ENCODE data around the gene CD1D.
A peak's percentile ranks its signal among the peaks of the same experiment; 100 is the strongest.
"Not testable (repeated sequence)": the region's sequence is repeated elsewhere in the genome, so short reads cannot be mapped to it uniquely, and the experiment has no call there.

Gene CD1D

DNA sequence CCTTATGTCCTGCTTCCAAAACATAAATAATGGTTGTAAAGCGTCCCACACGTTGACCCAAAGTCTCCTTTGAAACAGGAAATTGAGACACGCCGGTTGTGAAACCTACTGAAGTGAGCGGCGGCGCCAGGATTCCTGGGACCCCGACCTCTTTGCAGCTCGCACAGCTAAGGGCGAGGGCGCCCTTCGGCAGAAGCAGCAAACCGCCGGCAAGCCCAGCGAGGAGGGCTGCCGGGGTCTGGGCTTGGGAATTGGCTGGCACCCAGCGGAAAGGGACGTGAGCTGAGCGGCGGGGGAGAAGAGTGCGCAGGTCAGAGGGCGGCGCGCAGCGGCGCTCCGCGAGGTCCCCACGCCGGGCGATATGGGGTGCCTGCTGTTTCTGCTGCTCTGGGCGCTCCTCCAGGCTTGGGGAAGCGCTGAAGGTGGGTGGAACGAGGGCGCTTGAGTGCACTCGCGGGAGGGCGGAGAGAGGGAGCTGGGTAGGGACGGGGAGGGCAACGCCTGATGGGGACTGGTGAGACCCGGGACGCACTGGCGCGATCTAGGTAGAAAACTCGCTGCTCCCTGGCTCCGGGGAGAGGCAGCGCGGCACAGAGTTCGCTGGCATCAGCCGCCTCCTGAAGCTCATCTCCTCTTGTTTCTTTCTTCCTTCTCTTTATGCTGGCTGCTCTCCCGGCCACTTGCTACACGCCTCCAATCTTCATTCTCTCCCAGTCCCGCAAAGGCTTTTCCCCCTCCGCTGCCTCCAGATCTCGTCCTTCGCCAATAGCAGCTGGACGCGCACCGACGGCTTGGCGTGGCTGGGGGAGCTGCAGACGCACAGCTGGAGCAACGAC lies at the start of gene CD1D:
Gene CD1D (plus strand): TSS at position 155 of the 836 bp plus-strand sequence. CDS start 207 bp downstream, at position 362.
- no peak for DNase-seq (ENCODE audit: low spot score)

DNA sequence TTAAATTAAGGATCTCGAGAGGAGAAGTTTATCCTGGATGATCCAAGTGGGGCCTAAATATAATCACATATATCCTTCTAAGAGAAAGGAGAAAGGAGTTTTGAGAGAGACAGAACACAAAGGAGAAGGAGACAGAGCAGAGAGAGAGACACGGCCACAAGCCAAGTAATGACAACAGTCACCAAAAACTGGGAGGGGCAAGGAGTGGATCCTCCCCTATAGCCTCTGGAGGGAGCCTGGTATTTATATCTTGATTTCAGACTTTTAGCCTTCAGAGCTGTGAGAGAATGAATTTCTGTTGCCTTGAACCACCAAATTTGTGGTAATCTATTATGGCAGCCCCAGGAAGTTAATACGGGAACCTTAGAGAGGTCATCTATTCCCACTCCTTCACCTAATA lies 49.5 kb upstream of the CD1D start:
- no peak for DNase-seq (ENCODE audit: low spot score)

DNA sequence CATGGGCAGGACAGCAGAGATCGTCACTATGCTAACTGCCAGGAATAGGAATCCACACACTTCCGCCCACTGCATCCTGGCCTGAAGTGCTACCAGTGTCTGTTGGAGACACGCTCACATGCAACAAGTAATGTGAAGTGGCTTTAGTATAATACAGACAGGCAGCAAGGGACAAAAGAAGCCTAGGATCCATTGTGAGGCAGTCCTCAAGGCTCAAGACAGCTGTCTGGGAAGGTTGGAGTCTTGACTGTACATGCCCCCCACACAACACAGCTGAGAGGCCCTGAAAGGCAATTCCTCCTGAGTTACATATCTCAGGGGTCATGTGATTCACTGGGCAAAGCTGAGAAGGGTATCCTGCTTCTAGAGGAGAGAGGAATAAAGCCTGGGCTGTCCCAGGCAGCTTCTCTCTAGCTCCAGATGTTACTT lies 39.9 kb upstream of the CD1D start:
- no peak for DNase-seq (ENCODE audit: low spot score)

DNA sequence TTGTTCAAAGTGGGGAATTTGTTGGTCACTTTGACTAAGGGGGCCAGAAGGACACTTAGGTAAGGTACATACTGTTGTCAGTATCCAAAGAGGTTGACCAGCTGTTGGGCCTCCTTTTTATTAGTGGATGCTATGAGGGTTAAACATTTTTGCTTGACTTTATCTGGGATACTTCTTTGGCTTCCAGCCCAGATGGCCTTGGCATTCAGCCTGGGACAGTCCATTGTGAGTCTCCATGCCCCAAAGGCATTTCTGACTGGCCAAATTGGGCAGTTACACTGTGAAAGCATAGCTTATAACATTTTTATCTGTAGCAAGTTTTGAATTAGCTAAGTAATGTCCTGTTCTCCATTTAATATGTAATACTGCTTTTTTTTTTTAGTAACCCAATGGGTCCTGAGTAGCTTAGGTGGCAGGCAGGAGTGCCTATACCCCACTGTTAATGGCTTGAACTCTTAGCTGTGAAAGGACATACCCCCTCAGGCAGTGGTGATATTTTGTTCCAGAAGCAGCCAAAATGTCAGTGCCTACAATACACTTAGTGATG lies 35.4 kb upstream of the CD1D start:
- no peak for DNase-seq (ENCODE audit: low spot score)

DNA sequence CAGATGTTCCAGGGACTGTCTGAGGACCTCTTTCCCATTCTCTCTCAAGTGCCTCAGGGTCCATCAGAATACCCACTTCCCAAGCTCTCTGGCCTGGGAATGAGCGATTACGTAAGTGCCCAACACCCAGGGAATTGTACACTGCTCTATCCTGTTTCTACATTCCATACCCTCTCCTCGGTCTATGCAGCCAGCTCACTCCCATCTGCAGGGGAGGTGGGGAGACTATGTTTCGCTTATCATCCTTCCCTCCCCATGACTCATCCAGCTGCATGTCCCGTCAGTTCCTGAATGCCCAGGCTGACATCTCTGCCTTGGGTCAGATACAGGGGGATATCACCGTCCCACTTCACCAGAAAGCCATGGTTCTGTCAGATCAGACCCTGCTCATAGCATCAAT lies 34.5 kb upstream of the CD1D start:
- no peak for DNase-seq (ENCODE audit: low spot score)

DNA sequence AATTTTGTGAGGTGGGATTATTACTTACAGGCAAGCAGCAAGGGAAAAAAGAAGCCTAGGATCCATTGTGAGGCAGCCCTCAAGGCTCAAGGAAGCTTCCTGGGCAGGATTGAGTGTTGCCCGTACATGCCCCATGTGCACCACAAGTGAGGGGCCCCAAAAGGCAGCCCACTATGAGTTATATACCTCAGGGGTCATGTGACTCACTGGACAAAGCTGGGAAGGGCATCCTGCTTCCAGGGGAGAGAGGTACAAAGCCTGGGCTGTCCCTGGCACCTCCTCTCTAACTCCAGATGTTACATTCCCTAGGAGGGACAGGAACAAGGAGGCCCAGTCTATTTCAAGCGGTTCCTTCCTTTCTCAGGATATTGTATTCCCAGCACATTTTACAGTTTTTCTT lies 34.0 kb upstream of the CD1D start:
- DNase-seq (ENCODE audit: low spot score), result no peak

DNA sequence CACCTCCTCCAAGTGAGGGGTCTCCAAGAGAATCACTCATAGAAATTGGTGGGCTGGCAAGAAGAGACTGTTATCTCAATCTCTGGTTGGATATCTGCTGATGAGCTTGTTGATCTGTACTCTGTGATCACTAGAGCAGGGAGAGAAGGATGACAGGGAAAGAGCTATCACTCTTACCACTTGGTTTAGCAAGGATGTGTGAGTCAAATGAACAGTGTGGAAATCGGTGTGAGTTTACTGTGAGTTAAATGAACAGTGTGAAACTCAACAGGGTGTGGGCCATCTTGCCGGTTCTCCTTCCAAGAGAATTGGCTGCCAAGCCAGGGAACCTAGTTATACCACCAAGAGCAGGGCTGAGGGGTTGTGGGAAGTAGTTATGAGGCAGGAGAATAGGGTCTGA lies 33.3 kb upstream of the CD1D start:
- no peak for DNase-seq (ENCODE audit: low spot score)

DNA sequence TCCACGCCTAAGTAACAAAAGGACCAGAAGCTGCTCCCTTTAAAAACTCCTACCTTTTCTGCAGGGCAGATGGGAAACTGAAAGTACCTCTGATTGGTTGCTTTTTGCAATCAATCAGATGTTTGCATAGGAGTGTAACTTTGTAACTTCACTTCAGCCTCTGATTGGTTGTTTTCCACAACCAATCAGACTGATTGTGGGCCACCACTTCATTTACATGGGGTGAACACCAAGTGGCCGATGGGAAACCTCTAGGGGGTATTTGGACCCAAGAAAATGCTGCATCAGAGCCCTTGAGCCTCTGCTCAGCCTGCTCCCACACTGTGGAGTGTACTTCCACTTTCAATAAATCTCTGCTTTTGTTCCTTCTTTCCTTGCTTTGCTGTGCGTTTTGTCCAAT lies 32.8 kb upstream of the CD1D start:
- DNase-seq (ENCODE audit: low spot score), result no peak

DNA sequence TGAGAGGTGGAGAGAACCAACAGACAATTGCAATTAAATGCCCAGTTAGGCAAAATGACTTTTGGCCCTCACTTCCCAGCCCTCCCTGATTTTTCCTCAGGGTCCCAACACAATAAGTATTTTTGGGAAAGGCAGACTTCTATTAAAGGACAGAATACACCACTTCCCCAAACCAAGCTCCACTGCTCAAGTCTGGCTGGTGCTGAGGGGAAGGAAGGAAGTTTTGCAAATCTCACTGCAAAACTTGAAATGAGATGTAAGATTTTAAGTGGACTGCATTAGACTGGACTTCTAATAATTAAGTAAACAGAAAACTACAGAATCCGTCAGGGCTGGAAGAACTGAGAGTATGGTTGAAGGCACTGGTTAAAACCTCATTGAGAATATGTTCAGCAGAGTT lies 32.2 kb upstream of the CD1D start:
- DNase-seq (ENCODE audit: low spot score), result no peak

DNA sequence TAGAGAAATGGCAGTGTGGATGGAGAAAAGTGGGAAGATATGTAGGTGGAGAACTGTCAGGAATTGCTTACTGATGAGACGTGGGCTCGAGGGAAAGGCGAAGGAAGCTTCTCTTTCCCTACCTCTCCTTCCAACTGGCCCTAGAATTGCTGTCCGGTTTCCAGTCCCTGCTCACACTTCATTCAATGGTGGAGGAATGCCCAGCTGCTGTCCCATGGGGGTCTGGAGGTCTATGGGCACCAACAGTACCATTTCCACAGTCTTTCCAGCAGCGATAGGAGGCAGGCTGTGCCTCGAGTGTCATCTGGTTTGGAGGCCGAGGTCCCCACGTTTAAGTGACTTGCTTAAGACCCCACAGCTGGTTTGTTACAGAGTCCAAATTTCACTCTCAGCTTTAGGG lies 31.5 kb upstream of the CD1D start:
- DNase-seq (ENCODE audit: low spot score), result no peak

DNA sequence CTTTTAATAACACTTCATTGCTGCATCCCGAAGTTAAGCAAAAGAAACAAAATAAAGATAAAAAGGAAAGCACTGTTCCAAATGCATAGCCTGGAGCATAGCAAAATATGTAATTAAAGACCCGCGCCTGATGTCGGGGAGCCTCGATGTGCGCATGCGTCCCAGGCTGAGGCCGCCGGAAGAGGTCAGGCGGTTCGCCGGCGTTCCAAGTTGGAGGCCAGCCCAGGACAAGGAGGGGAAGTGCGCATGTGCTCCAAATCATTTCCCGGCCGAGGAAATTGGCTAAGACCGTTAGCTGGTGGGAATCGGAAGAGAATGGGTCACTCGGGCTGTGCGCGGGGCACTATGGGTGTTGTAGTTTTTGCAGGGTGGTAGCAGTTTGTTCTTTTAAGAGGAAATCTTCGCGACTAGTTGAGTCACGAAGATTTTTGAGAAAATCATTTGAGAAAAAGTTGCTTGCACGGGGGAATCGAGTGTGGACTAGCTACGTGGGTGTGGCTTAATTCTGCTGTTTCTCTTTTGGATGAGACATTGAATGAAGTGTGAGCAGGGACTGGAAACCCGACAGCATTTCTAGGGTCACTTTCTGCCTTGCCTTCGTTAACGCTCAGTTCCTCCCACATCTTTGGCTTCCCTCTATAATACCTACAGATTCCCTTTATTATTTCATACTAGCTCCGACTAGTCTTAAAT lies 31.0 kb upstream of the CD1D start:
- peak; percentile 80 for DNase-seq (ENCODE audit: low spot score)

DNA sequence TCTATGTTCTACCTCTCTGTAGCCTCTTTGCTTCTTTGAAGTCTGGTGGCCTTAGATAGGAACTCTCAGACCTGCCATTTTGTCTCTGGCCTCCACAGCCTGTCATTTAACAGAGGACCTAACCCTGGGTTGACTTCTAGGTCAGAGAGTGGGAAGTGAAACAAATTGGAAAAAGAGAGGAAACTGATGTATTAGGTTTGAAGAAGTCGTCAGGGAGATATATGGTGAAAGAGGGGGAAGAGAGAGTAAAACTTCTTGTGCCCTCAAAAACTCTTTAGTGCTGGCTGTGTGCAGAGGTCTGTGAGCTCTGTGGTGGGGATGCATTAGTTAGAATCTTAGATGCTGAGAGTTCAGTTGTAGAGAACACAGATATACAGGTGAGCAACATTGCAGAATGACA lies 30.2 kb upstream of the CD1D start:
- no peak for DNase-seq (ENCODE audit: low spot score)

DNA sequence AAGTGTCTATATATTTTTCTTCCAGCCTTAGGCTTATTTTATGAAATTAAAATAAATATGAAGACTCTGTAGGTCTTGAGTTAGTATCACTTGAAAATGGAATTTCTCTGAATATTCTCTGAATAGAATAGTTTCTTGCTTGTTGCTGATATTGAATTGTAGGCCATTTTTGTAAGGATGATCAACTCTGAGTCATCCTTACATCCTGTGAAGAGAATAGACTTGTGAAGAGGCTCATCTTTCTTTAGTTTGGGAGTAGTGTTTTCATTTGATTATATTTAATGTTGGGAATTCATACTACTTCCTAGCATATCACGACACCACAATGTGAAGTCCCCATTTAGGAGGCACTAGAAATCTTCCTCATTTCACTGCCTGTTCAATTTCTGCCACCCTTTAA lies 27.5 kb upstream of the CD1D start:
- no peak for DNase-seq (ENCODE audit: low spot score)

DNA sequence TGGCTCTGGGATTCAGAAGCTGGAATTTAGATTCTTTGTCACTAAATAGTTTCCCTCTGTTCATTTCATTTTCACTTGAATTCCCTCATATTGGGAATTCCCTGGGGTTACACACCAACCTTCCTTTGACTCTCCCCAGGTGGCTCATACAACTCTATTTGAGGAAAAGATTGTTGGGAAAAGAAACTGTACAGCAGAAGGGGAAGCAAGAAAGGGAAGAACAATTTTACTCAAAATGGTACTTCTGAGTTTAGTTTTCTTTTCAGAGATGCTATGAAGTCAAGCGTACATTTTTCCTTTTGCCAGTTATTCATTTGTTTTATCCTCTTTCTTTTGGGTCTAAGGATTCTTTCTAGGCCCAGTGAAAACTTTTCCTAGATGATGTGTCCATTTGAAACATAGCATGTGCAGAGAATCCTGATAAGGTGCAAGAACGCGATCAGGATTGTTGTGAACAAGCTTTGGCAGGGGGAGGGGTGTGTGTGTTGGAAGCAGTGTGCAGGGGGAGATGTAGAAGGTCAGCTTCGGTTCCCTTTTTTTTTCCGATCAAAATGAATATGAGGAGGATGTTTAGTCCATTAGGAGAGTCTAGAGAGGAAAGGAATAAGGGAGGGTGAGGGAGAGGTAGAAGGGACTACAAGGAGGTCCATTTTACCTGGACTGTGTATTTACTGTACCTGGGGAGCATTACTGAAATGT lies 26.8 kb upstream of the CD1D start:
- no peak for DNase-seq (ENCODE audit: low spot score)

DNA sequence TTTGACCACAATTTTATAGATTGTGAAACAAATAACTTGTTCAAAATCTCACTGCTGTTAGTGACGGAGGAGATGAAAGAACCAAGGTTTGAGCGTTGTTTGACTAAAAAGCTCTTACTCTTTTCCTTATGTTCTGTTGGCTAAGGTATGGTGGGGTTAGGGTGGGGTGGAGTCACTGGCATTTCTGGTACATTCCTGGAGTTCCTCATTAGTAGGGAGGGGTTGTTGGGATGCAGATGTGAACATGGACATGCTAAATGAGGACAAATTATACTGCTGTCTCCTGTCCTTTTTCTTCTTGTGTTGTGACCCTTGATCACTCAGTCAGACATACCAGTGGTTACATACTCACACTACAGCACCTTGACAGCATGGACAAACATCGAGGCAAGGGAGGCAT lies 26.2 kb upstream of the CD1D start:
- DNase-seq (ENCODE audit: low spot score), result no peak

DNA sequence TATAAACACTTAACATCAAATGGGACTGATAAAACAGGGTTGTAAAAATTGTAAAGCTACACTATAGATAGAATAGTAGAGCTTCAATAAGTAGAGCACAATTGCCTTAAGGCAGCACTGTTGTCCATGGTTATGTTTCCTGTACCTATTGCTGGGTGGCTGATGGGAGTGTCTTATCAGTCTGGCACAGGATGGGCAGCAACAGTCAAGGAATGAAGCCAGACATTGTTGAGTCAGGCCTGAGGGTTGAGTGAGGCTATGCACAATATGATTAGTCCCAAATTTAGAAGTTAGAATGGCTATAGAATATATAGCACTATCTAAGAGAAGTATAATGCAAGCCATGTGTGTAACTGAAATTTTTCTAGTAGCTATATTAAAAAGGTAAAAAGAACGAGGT lies 25.0 kb upstream of the CD1D start:
- no peak for DNase-seq (ENCODE audit: low spot score)

DNA sequence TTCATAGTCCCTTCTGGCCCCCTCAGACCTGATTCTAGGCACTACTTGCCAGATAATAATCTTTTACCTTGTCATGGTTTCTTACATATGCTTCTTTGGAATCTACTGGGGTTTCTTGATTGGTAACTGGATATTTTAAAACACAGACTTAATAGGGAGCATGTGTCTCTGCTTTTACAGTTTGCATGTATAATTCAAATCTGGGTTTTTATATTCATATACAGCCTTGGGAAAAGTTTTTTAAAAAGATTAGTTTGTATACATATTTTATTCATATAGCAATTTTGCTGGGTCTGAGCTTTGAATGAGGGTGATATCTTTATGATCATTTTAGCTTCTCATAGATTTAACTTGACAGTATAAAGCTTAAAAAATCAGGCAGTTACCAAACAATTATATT lies 21.1 kb upstream of the CD1D start:
- no peak for DNase-seq (ENCODE audit: low spot score)

DNA sequence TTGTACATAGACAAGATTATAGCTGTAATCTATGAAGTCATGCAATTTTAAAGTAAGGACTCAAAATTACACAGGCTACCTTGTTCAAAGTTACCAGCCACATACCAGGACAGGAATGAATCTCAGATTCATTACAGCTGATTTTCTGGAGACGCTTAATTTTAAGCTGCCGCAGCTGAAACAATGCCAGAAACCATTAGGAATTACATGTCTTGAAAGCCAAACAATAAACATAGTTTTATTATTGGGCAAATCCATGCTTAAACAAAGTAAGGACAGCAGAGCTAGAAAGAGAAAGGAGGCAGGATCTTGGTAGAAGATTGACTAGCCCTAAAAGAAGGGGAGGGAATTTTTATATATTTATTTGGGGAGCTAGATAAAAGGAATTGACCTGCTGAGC lies 19.2 kb upstream of the CD1D start:
- DNase-seq (ENCODE audit: low spot score), result no peak

DNA sequence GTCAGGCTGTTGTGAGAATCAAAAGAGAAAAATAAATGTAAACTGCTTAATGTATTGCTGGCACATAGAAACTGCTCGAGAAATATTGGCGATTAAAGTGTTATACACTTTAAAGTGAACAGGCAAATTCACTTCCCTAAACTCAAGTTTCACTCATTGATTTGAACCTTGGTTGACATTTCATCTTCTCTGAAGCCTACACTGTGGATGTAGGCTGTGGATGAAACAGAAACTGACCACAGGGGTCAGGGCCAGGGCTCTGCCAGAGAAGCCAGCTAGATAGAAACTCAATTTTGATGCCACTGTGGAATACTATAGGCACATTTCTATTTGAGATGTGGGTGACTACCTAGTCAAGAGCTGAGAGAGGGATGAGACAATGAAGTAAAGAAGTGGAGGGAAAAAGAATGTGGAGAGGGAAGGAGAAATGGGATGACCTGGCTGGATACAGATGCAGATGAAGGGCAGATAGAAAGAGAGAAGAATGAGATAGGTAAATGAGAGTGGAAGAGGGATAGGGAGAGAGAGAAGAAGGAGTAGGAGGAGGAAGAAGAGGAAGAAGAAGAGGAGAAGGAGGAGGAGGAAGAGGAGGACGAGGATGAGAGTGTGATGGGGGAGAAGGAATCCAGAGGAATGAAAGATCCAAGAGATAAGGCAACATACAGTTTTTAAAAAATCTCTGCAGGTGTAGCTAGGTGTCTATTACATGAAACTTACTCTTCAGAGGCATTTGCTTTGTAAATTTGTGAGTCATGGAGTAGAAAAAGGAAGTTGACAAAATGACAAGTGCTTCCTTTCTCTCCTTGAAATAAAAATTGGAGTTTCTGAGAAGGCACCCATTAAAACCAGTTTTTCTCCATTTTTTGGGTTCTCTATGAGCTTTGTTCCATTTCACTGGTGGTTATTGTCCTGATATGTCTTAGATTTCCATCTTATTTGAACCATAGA lies 17.4 kb upstream of the CD1D start:
- DNase-seq (ENCODE audit: low spot score), result no peak

DNA sequence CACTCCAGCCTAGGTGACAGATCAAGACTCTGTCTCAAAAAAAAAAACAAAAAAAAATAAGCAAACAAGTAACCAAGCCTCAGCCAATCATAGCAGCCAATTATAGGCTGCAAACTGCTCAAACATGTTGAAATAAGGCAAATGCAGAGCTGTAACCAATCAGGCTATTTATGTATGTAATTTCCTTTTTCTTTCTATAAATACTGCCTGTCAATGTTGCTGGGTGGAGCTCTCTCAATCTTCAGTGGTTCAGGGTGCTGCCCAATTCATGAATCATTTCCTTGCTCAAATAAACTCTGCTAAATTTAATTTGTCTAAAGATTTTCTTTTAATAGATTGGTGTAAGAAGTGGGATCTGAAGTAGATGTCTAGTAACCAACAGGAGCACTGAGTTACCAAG lies 11.6 kb upstream of the CD1D start:
- DNase-seq (ENCODE audit: low spot score), result no peak

DNA sequence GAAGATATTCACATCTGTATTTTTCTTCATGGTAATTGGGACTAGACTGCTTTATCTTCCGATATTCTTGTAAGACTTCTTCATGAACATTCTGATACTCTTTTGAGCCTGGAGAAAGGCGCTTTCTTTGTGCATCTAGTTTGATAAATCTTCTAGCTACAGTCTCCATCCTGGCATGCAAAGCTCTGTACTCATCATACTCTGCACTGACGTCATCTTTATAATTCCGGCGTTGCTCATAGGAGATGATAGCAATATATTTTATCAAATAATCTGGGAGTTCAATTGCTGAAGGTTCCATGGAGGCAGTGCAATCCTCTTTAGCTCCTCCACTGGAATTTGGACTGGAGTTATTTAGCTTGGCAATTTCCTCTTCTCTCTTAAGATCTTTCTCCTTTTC lies 4.8 kb upstream of the CD1D start:
- not testable (repeated sequence) for DNase-seq (ENCODE audit: low spot score)

DNA sequence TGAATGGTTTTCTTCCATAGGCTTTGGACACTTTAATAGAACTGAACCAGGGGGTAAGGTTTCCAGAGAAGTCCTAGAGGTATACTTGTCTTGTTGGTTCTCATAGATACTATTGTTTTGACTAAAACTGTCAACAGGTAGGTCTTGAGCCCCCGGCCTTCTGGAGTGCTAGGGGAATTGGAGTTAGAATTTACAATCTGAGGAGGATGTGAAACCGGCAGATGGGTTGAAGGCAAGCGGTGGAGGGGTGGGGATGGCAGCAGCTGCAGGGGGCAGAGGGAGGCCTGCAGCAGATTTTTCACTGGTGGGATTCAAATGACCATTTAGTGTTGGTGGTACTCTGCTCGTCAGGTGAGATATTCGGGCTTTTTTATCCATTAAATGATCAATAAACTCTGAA lies 4.3 kb upstream of the CD1D start:
- no peak for DNase-seq (ENCODE audit: low spot score)

All from activated CD4-positive, alpha-beta T cell treated with anti-CD3 and anti-CD28 coated beads, Interleukin-2, Interleukin-4, amounts not matched to agents 100 ng/mL and 50 ng/mL, durations not matched to agents 16 hours and 8 hours (primary cell).